Peyer's patch (tissue), 4 donors: ENCODE data around the gene MCOLN2.

Source experiments
- POLR2A ChIP-seq, 2 donors: fragments of 450-650 bp; IDR thresholded peaks; one replicate each; pipeline ENCODE4 v1.5.1; 2017; ENCODE audit warnings: antibody characterized with exemption in 2 of 2, mild to moderate bottlenecking in 2 of 2, moderate library complexity in 2 of 2
- TF ChIP-seq, protein P1 (sequence below), 6 experiments: fragments of 450-650 bp in 4 of 6; fragments of 200-600 bp in 2 of 6; sonication (generic) in 1 of 6; IDR thresholded peaks; one replicate each; pipeline ENCODE4 v1.5.1; 2017 to 2019; ENCODE audit warnings: antibody characterized with exemption in 6 of 6, mild to moderate bottlenecking in 3 of 6, moderate library complexity in 1 of 6

DNA sequence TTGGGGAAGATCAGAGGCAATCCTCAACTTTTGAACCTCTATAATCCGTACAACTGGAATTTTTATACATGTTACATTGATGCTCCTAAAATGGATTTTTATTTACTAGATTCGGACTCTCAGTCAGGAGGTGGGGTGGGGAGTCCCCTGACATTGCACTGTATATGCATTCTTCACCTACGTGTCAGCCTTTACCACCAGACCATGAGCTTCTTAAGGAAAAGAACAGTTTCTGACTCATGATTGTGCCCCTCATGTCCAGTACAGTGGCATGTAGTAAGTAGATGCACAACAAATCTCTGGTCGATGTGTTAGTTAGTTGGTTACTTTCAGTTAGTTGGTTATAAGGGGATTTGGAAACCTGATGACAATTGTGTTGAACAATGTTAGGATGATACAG, 119.3 kb downstream of the MCOLN2 start:
- TF ChIP-seq, protein P1, sequence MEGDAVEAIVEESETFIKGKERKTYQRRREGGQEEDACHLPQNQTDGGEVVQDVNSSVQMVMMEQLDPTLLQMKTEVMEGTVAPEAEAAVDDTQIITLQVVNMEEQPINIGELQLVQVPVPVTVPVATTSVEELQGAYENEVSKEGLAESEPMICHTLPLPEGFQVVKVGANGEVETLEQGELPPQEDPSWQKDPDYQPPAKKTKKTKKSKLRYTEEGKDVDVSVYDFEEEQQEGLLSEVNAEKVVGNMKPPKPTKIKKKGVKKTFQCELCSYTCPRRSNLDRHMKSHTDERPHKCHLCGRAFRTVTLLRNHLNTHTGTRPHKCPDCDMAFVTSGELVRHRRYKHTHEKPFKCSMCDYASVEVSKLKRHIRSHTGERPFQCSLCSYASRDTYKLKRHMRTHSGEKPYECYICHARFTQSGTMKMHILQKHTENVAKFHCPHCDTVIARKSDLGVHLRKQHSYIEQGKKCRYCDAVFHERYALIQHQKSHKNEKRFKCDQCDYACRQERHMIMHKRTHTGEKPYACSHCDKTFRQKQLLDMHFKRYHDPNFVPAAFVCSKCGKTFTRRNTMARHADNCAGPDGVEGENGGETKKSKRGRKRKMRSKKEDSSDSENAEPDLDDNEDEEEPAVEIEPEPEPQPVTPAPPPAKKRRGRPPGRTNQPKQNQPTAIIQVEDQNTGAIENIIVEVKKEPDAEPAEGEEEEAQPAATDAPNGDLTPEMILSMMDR (IDR thresholded peaks at IDR 0.05): no peak
- no peak for TF ChIP-seq POLR2A (IDR thresholded peaks at IDR 0.05)
